ENCODE measurements around the gene GBP2.
"Not testable (repeated sequence)": the region's sequence is repeated elsewhere in the genome, so short reads cannot be mapped to it uniquely, and the experiment has no call there.

The GBP2 gene

DNA sequence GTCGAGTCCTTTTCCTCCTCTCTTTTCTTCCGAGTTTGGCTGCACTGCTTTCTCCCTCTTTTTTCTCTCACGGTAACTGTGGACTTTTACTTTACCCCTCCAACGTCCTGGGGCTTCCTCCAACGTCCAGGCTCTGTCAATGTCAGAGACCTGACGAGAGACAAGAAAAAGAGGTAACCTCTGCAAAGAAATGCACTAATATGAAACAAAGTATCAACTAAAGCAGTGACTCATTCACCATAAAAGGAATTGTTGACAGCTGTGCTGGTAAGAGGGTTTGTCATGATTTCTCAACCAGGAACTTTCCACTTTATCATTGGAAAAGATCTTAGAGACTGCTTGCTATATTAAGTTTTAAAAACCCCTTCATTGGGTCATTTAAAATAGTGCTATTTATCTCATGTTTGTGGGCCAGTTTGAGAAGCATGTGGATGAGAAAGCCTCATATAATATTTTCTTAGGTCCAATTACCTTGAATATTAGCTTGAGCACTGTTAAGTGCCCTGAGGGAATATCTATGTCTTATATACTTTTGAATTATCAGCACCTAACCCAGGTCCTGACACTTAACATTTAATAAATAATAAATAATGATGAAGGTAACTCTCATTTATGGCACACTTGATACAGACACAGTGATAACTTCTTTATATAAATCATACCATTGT, at the start of gene GBP2:
Gene GBP2, minus strand, starts transcription at position 202 of the 668 bp plus-strand sequence. CDS start 4,148 bp downstream, outside the sequence.
- DNase-seq: no peak

- no peak for DNase-seq
Measured at GRCh38 chr1:89174491-89174890, 48.6 kb upstream of the GBP2 start.

DNA sequence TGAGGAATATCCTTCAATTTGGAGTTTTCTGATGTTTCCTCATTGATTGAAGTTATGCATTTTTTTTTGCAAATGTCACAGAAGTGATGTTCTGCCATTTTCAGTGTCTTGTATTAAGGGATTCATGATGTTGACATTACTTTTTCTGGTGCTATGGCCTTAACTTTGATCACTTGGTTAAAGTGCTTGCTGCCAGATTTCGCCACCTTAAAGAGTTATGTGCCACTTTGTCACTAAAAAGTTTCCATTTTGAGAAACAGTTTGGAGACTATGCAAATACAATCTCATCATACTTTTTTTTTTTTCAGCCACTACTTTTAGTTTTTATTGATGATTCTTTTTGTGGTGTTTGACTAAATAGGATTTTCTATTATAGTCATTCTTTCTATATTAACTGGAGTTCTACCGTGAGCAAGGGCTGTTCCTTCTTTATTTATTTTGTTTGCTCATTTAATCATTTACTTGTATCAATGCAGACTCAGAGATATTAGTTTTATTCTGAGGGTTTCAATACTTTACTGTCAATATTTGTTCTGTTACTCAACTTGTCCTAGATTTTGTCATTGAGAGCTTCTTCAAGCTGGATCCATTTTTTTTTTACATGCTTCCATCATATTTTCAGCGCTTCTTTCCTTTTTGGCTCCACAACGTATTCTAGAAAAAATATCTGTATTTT, 46.7 kb upstream of the GBP2 start:
- no peak for DNase-seq

GRCh38 chr1:89171067-89171438, 45.1 kb upstream of the GBP2 start:
- DNase-seq: no peak

- DNase-seq: no peak
Measured at GRCh38 chr1:89170170-89171066, 44.5 kb upstream of the GBP2 start.

GRCh38 chr1:89169166-89169565, 43.3 kb upstream of the GBP2 start:
- DNase-seq: no peak

GRCh38 chr1:89167590-89168230, 41.8 kb upstream of the GBP2 start:
- DNase-seq: no peak

DNA sequence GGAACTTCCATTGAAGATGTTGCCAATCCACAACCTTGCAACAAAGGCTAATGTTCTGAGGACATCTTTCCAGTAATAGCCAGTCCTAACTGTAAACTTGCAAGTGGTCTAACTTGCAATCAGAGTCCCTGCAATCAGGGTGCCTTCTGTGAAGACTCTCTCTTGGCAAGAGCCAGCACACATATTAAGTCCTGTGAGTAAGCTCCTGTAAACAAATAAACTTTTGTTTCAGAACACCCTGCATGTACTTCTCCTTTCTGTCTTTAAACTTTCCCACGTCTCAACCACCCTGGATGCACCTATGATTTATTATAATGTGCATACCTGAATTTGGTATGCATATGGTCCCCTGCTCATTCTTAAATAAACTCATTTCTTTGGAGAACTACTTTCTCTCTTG, 40.8 kb upstream of the GBP2 start:
- no peak for DNase-seq

GRCh38 chr1:89165811-89166210, 39.9 kb upstream of the GBP2 start:
- DNase-seq: no peak

GRCh38 chr1:89151047-89151446, 25.1 kb upstream of the GBP2 start:
- no peak for DNase-seq

DNA sequence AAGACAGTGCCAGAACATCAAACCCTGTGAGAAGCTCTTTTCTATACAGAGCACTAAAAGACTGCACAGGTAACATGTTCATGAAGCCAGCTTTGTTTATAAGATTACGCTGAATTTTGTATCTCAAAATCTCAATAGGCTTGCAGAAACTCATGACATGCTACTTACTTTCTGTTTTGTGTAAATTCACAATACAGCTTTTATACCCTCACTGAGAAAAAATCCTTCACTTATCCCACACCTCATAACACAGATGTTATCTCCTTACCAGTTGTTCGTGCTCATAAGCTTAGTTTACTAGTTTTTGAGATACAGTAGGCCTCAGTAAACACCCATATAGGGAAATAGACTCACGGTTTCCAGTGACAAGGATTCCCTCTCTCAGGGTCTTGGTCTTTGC, 24.1 kb upstream of the GBP2 start:
- no peak for DNase-seq

DNA sequence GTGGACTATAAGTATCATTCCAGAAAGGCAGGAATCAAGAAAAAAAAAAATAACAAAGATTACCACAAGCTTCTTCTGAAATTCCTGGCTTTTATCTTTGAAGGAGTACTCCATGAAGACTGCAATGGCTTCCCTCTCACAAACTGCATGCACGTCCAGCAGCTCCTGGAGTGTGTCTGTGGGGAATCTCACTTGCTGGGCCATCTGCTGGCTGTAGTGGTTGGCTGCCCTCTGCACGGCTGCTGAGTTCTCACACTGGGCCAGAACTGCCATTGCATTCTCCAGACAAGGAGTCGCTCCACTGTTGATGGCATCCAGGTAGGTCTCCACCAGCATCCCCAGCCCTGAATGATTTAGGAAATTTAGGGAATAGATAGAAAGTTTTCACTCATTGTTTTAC, 23.3 kb upstream of the GBP2 start:
- DNase-seq: no peak

- DNase-seq: no peak
Measured at GRCh38 chr1:89147678-89148658, 22.1 kb upstream of the GBP2 start.

DNA sequence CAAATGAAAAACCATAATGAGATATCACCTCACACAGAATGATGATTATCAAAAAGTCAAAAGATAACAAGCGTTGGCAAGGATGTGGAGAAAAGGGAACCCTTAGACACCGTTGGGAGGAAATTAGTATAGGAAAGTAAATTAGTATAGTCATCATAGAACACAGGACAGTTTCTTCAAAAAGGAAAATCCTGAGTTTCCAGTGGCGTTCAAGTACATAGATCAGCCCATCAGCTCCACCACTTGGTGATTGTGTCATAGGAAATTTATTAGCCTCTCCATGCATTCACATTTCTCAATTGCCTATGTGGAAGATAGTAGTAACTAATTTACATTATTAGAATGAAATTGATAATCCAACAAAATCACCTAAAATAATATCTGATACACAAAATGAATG, 20.8 kb upstream of the GBP2 start:
- no peak for DNase-seq

- no peak for DNase-seq
Measured at GRCh38 chr1:89143484-89143883, 17.6 kb upstream of the GBP2 start.

- DNase-seq: no peak
Measured at GRCh38 chr1:89142160-89142559, 16.2 kb upstream of the GBP2 start.

- no peak for DNase-seq
Measured at GRCh38 chr1:89133747-89134146, 7.8 kb upstream of the GBP2 start.

GRCh38 chr1:89130716-89131115, 4.8 kb upstream of the GBP2 start:
- no peak for DNase-seq

DNA sequence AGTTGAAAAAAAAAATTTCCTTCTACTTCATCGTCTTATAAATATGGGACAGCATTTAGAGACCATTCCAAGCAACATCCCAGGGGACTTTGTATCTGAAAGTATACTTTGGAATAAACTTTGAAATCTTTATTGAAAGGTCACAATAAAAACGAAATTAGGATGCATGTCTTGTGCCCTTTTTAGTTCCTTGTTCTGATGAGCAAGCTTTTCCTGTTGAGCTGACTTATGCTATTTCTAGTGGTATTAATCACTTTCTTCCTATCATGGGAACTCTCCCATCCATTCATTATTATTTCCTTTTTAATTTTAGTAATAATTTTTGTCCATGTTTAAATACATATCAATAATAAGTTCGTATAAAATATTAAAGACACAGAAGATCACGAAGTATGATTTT, 4.0 kb upstream of the GBP2 start:
- no peak for DNase-seq

GRCh38 chr1:89128003-89128458, 2.1 kb upstream of the GBP2 start:
- not testable (repeated sequence) for DNase-seq

GRCh38 chr1:89126602-89127565, 970 bp upstream of the GBP2 start:
- DNase-seq: peak; percentile 75

Data from stimulated activated naive CD4-positive, alpha-beta T cell treated with Interleukin-2 at 50 U/mL for 16 hours (primary cell).